ENCODE results near the gene TCERG1.

DNA sequence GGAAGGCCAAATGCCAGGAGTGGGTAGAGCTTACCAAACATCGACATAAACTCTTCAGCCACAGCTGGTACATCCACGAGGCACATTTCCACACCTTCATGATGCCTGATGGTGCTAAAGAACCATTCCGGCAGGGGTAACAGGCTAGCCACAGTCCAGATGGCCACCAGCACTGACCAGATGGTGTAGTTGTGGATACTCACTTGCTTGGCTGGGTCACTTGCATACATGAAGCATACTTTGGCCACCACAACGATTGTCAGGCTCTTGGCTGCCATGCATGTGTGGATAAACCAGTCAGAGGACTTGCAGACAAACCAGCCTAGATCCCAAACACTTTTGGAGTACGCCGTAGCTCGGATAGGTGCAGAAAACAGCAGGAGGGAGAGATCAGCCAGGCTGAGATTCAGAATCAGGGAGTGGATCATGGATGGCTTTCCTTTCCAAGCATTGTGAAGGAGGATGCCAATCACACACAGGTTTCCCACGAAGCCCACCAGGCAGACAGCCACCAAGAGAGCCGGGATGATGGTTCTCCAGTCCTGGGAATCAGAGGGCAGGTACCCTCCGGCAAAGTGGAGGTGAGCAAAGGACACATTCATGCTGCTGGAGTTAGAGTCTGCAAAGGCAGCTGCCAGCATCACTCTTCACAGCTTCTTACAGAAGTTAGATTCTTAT, 68.5 kb downstream of the TCERG1 start:
- TF ChIP-seq POLR2A (IDR thresholded peaks at IDR 0.05) (no peak), CTCF (IDR thresholded peaks at IDR 0.05) (no peak)
